A673 (cell line): ENCODE results near the gene IWS1. TPM values are rescaled to one million over a fixed set of nuclear protein-coding genes. Genes with fewer than 3 reads are reported as not detected.

Experiments used
- BruUV-seq: library from RNA; stranded (reverse); fragments of 400-500 nt; replicated peaks from 2 replicates; lab custom pipeline; 2021; lab: Mats Ljungman, UMichigan
- CTCF ChIA-PET: fragments of 300-600 bp; sonication (Branson Sonifier 250); formaldehyde crosslinking; loops from one replicate; lab custom pipeline; 2022; ENCODE audit warnings: antibody characterized with exemption; lab: Charles Lee
- POLR2A ChIA-PET: fragments of 300-600 bp; sonication (Branson Sonifier 250); formaldehyde crosslinking; loops from one replicate; lab custom pipeline; 2022; ENCODE audit warnings: antibody characterized with exemption; ENCODE audit not compliant: low non-redundant PET; lab: Charles Lee
- DNase-seq: peaks from one replicate; pipeline ENCODE4 v3.0.0-alpha.2; 2015; ENCODE audit warnings: low spot score
- H3K27ac ChIP-seq: fragments of 200-600 bp; sonication (generic); 2 replicates; pipeline ENCODE4 v1.5.1; 2016; ENCODE audit warnings: mixed run types, low read depth, mild to moderate bottlenecking, mixed read lengths, antibody characterized with exemption, low read length; ENCODE audit not compliant: poor library complexity, severe bottlenecking
- H3K27me3 ChIP-seq: fragments of 200-600 bp; sonication (generic); replicated peaks from 2 replicates; pipeline ENCODE4 v1.6.1; 2017; ENCODE audit warnings: mixed run types, low read depth, mild to moderate bottlenecking, mixed read lengths, antibody characterized with exemption, low read length; ENCODE audit not compliant: insufficient read depth, poor library complexity
- H3K36me3 ChIP-seq: fragments of 200-600 bp; sonication (generic); 2 replicates; pipeline ENCODE4 v1.6.1; 2016; ENCODE audit warnings: mixed run types, mild to moderate bottlenecking, mixed read lengths, antibody characterized with exemption, low read length; ENCODE audit not compliant: insufficient read depth, poor library complexity, severe bottlenecking
- H3K4me1 ChIP-seq: fragments of 200-600 bp; sonication (generic); 2 replicates; pipeline ENCODE4 v1.6.1; 2017; ENCODE audit warnings: mixed run types, mild to moderate bottlenecking, mixed read lengths, antibody characterized with exemption, low read length; ENCODE audit not compliant: insufficient read depth, poor library complexity, severe bottlenecking
- H3K4me3 ChIP-seq: fragments of 200-600 bp; sonication (generic); 2 replicates; pipeline ENCODE4 v1.5.1; 2016; ENCODE audit warnings: low read depth, mixed run types, mild to moderate bottlenecking, mixed read lengths, low read length; ENCODE audit not compliant: poor library complexity, severe bottlenecking
- H3K9me3 ChIP-seq: fragments of 200-600 bp; sonication (generic); 2 replicates; pipeline ENCODE4 v1.6.1; 2016; ENCODE audit warnings: mixed run types, low read depth, mild to moderate bottlenecking, mixed read lengths, antibody characterized with exemption, low read length; ENCODE audit not compliant: poor library complexity, severe bottlenecking
- CTCF ChIP-seq: fragments of 300-800, 200-600 bp; sonication (generic); conservative IDR thresholded peaks from 2 replicates; pipeline ENCODE4 v1.5.1; 2017; ENCODE audit warnings: low read depth, mild to moderate bottlenecking, antibody characterized with exemption, low read length, moderate library complexity, mixed read lengths
- EZH2 ChIP-seq: fragments of 200-600 bp; sonication (generic); IDR thresholded peaks from 2 replicates; pipeline ENCODE4 v1.6.1; 2017; ENCODE audit warnings: borderline replicate concordance, low read depth, mild to moderate bottlenecking, mixed read lengths, antibody characterized with exemption, low read length; ENCODE audit not compliant: poor library complexity, severe bottlenecking
- intact Hi-C: fragments of 100-400 bp; cut with micrococcal nuclease; formaldehyde crosslinking; loops from one replicate; pipeline ENCODE4 v1.10.0; 2022; ENCODE audit not compliant: unreplicated experiment
- total RNA-seq: library from RNA; stranded (reverse); gene quantifications from 2 replicates; pipeline ENCODE4 v1.2.3, GENCODE V29; 2021

Gene IWS1
- total RNA-seq, 1 experiment from 2014 or later = 67.2 TPM

- intact Hi-C loops = no loop called here
- Histone ChIP-seq H3K9me3 (no peaks in the 10 kb centered on the region), H3K27ac (no peak overlapping the region), H3K27me3 (no peaks in the 10 kb centered on the region), H3K4me3 (no peak overlapping the region), H3K36me3 (no peaks in the 10 kb centered on the region), H3K4me1 (peaks cover 22% of the 10 kb centered on the region)
- no TSS peak for BruUV-seq
- DNase-seq = no peak
- ChIA-PET POLR2A (no interaction called here), CTCF (no interaction called here)
- TF ChIP-seq EZH2 (no peak), CTCF (no peak)
These were observed 74.3 kb downstream of the IWS1 start for GRCh38 chr2:127451981-127452380.

DNA sequence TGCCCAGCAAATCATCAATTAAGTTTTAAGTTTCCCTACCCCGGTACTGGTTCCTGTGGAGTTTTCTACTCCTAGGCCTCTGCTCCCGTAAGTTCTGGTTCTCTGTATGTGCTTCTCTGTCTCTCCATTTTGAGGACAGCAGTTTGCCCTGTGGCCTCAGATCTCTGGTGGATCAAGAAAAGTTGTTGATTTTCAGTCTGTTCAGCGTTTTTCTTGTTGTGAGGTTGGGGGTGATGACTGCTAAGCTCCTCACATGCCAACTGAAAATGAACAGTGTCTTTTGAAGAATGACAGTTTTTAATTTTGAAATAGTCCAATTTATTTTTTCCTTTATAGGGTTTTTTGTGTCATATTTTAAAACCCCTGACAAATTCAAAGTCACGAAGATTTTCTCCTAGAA lies 76.4 kb downstream of the IWS1 start:
- H3K27ac ChIP-seq = no peak overlapping the region
- H3K4me1 ChIP-seq = peaks cover 8% of the 10 kb centered on the region
- POLR2A ChIA-PET = no interaction called here
- H3K36me3 ChIP-seq = no peaks in the 10 kb centered on the region
- no peaks in the 10 kb centered on the region for H3K27me3 ChIP-seq
- BruUV-seq = no TSS peak
- H3K9me3 ChIP-seq = no peaks in the 10 kb centered on the region
- intact Hi-C loops = no loop called here
- DNase-seq = no peak
- TF ChIP-seq EZH2 (no peak), CTCF (no peak)
- CTCF ChIA-PET = interaction anchor here (1.0 kb wide), 1 partner anchor 253 kb away, joined by 3 read pairs; no protein-coding TSS in a partner anchor
- no peak overlapping the region for H3K4me3 ChIP-seq

DNA sequence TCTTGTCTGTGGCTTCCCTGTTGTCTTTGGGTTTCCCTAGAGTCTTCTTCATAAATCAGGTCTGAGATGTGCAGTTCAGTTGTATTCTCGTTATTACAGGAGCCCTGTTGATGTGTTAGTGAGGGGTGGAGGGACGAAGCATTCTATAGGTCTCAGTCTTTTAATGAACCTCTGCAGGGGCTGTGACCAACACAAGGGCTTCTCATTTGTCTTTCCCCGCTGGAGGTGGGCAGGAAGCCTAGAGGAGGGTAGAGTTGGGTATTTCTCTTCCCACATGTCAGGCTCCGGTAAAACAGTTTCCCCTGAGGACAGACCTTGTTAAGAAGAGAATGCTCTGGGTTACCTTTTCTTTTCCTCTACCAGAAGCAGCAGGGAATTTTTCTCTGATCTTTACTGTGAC lies 76.9 kb downstream of the IWS1 start:
- Histone ChIP-seq H3K4me1 (peaks cover 3% of the 10 kb centered on the region), H3K9me3 (no peaks in the 10 kb centered on the region), H3K4me3 (no peak overlapping the region), H3K27me3 (no peaks in the 10 kb centered on the region), H3K27ac (no peak overlapping the region), H3K36me3 (no peaks in the 10 kb centered on the region)
- CTCF ChIA-PET = no interaction called here
- no peak for DNase-seq
- intact Hi-C loops = no loop called here
- POLR2A ChIA-PET = no interaction called here
- no TSS peak for BruUV-seq
- TF ChIP-seq EZH2 (no peak), CTCF (no peak)
